CD4-positive, alpha-beta T cell treated with Interleukin-6 for 4 hours (primary cell): ENCODE results near the gene LRRN4CL.
"Not testable (repeated sequence)": the region's sequence is repeated elsewhere in the genome, so short reads cannot be mapped to it uniquely, and the experiment has no call there.

ENCODE experiments used
- DNase-seq: peaks from one replicate; pipeline ENCODE4 v3.0.0-alpha.2; 2020; ENCODE audit warnings: mixed read lengths

The LRRN4CL gene

DNA sequence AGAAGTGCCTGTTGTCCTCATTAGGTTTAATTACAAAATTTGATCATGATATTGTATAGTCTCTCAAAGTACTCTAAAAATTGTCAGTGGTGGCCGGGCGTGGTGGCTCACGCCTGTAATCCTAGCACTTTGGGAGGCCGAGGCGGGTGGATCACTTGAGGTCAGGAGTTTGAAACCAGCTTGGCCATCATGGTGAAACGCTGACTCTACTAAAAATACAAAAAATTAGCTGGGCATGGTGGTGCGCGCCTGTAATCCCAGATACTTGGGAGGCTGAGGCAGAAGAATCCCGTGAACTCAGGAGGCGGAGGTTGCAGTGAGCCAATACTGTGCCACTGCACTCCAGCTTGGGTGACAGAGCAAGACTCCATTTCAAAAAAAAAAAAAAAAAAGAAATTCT lies 13.9 kb downstream of the LRRN4CL start:
- DNase-seq = not testable (repeated sequence)

DNA sequence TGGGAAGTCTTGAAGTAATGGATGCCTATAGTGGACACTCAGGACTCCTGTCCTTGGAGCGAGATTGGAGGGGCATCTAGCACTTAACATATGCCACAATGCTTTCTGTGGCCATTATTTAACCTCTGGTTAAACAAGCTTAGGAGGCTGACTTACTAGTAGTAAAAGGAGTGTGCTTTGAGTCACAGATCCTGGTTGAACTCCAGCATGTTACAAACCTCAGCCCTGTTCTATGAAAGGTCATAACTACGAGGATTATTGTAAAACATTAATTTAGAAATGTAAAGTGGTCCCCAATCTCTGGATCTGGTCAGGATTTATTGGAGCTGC lies 16.2 kb downstream of the LRRN4CL start:
- DNase-seq = no peak

DNA sequence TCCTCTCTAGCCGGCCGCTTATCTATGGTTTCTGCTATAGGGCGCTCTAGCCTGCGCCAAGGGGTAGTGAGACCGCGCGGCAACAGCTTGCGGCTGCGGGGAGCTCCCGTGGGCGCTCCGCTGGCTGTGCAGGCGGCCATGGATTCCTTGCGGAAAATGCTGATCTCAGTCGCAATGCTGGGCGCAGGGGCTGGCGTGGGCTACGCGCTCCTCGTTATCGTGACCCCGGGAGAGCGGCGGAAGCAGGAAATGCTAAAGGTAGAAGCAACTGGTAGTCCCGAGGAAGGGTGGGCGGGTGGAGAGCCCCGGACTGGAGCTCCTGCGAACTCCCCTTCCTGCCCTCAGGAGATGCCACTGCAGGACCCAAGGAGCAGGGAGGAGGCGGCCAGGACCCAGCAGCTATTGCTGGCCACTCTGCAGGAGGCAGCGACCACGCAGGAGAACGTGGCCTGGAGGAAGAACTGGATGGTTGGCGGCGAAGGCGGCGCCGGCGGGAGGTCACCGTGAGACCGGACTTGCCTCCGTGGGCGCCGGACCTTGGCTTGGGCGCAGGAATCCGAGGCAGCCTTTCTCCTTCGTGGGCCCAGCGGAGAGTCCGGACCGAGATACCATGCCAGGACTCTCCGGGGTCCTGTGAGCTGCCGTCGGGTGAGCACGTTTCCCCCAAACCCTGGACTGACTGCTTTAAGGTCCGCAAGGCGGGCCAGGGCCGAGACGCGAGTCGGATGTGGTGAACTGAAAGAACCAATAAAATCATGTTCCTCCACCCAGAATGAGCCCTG lies 17.5 kb downstream of the LRRN4CL start, which contains the start of the genes LBHD1 and UQCC3:
LBHD1 (minus strand) TSS at position 660 of the 782 bp plus-strand sequence. CDS start 2,236 bp downstream, outside the sequence.
UQCC3 (plus strand) TSS at position 66 of the 782 bp plus-strand sequence; CDS start at position 139, 73 bp downstream.
- DNase-seq = peak; percentile 75

DNA sequence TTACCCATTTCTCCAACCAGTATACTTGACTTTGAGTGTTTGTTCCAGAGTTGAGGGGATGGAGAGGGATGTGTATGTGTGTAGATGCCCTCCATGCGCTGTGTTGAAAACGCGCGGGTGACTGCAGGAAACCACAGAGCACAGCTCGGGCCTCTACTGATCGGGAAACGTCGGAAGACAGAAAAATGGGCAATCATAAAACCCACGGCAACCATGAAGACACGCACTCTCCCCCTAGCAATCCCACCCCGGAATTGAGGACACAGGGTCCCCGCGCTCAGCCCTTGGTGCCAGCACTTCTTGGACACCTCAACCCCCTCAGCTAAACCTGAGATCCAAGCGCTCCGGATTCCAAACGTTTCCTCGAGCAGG lies 18.1 kb downstream of the LRRN4CL start:
- DNase-seq = no peak

DNA sequence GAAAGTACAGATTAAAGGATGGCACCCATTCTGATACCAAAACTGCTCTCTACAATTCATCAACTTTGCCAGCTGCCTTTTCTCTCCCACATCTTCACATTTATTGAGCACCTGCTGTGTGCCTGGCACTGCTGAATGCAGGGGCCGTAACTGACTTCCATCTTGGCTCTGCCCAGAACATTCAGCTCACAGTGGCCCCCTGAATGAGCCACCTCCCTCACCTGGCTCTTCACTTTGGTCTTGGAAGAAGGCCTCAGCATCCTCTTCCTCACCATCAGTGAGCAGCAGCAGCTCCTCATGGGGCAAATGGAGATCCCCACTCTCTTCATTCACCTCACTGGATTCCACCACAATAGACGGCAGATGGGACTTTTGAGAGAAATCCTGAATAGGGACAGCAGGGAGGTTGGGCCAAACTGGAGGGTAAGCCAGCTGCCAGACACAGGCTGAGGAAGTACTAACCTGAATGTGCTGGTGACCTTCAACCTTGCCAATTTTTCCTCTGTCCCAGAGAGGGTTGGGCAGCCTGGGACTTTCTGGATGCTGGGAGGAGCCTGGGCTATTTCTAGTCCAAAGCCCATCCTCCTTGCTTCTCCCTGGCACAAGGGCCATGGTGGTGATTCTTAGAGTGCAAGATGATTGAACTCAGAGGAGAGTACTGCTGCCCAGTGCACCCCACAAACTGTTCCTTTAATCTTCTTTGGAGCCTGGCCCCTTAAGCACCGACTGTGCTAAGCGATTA lies 19.7 kb downstream of the LRRN4CL start:
- DNase-seq = no peak

DNA sequence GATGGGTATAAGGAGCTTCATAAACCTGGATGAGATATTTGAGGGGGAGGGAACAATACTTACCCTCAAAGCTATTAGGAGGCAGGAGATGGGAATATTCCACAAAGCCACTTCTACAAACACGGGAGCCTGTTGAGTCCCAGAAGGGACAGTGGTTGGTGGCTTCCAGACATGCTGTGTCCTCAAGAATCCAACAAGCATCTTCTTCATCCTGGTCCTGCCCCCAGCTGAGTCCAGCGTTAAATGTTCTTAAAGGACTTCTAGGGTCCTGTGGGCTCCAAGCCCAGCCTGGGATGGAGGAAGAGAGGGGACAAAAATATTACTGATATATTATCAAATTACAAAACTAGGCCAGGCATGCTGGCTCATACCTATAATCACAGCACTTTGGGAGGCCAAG lies 21.9 kb downstream of the LRRN4CL start:
- no peak for DNase-seq

DNA sequence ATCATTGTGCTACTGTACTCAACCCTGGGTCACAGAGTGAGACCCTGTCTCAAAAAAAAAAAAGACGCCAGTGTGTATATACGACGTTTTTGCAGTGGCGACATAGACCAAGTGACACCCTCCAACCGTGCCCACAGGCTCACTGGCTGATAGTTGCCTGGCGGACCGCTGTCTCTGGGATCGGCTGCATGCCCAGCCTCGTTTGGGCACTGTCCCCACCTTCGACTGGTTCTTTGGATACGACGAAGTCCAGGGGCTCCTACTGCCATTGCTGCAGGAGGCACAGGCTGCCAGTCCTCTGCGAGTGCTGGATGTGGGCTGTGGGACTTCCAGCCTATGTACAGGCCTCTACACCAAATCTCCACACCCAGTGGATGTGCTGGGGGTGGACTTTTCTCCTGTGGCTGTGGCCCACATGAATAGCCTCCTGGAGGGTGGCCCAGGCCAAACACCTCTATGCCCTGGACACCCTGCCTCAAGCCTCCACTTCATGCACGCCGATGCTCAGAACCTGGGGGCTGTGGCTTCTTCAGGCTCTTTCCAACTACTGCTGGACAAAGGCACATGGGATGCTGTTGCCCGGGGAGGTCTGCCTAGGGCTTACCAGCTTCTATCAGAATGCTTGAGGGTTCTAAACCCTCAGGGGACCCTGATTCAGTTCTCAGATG lies 22.9 kb downstream of the LRRN4CL start:
- DNase-seq = no peak

DNA sequence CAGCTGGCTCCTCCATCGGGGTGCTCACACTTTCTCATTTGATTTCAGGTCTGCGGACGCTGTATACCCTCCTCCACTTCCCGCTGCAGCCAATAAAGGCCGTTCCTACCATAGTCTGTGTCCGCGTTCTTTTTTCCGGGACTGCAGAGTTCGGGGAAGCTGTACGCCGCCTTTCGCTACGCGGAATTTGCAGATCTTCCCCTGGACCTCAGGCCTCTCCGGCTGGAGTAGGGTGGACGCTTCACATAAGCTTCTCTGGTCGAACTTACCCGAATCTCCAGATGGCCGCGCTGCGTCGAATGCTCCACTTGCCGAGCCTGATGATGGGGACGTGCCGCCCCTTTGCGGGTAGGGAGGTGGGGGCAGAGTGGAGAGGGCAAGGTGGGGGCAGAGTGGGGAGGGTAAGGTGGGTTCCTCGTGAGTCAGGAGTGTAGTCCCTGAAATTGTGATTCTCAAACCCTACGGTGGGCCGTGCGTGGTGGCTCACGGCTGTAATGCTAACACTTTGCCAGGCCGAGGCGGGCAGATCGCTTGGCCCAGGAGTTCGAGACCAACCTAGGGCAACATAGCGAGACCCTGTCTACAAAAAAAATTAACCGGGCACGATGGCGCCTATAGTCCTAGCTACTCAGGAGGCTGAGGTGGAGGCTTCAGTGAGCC lies 23.6 kb downstream of the LRRN4CL start:
- peak; percentile 65 for DNase-seq

DNA sequence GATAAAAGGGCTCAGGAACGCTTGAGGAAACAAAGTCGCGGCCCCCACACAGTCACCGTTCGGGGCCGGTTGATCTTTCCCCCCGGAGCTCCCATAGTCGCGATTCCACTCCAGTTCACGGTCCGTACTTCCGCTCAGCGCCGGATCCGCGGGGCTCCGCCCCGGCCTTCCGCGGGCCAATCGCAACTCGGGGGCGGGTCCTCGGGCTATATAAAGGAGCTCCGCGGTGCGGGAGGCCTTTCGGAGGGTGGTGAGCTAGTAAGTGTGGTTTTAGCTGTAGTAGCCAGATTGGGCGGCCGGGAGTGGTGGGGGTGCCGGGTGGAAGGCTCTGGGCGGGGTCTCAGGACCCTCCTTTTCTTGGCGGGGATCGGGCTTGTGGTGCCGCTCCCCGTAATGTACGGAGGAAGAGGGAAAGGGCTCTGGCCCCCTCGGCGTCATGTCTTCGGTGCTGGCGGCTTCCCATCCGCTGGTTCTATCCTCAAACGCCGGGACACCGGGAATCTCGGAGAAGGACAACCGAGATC lies 24.2 kb downstream of the LRRN4CL start, which contains the start of the genes C11orf98 and CSKMT:
C11orf98 (minus strand) TSS at position 136 of the 524 bp plus-strand sequence; CDS start at position 95, 41 bp downstream.
CSKMT (plus strand) TSS at position 238 of the 524 bp plus-strand sequence. CDS start 568 bp downstream, outside the sequence.
- peak; percentile 95 for DNase-seq

DNA sequence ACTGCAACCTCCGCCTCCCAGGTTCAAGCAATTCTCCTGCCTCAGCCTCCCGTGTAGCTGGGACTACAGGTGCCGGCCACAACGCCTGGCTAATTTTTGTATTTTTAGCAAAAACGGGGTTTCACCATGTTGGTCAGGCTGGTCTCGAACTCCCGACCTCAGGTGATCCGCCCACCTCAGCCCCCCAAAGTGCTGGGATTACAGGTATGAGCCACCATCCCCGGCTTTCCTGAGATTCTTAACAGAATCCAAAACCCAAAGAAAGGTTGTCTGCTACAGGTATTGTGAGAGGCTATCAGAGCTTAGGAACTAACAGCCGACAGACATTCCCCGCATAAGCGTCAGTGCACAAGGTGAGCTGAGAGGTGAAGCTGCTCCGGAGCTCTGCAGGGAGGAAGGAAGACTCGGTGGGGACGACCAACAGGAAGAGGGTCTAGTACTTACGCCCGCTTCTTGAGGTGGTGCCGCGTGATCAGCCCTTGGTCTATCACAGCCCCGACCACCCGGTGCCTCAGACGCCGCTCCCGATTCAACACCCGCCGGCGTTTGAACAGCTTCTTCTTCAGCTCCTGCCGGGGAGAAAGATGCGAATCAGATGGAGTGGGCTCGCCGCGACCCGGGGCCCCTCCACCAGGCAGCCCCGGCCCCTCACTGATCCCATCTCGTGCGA lies 24.8 kb downstream of the LRRN4CL start:
- DNase-seq = peak; percentile 60

DNA sequence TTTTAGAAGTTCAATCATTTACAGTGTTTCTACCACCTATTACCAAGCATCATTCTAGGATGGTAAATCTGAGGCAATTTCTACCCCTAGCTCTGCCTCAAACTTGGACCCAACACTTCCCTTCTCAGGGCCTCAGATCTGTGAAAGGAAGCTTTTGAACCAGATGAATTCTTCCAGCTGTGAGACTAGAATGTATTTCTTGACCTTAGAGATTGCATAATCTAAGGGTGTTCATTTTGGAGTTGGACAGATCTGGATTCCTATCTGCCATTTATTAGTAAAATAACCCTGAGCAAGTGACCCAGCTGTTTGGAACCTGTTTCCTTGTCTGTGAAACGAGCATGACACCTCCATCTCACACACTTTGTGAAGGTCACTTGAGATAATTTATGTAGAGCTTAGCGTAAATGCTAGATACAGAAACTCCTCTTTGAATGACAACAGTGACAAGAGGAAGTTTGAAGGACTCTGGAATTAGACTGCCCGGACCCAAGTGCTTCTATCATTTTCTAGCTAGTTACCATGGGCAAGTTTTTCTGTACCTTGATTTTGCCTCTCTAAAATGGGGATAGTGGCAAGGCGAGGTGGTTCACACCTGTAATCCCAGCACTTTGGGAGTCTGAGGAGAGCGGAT lies 32.4 kb downstream of the LRRN4CL start:
- DNase-seq = no peak

DNA sequence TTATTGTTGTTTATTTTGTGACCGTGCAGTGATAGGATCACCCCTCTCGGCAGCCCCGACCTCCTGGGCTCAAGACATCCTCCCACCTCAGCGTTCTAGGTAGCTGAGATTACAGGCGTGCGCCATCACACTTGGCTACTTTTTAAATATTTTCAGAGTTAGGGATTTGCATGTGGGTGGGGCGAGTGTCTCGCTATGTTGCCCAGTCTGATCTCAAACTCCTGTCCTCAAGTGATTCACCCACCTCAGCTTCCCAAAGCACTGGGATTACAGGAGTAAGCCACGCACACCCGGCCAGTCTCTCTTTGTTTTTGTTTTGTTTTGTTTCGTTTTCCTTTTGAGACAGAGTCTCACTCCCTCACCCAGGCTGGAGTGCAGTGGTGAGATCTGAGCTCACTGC lies 35.0 kb downstream of the LRRN4CL start:
- DNase-seq = no peak

DNA sequence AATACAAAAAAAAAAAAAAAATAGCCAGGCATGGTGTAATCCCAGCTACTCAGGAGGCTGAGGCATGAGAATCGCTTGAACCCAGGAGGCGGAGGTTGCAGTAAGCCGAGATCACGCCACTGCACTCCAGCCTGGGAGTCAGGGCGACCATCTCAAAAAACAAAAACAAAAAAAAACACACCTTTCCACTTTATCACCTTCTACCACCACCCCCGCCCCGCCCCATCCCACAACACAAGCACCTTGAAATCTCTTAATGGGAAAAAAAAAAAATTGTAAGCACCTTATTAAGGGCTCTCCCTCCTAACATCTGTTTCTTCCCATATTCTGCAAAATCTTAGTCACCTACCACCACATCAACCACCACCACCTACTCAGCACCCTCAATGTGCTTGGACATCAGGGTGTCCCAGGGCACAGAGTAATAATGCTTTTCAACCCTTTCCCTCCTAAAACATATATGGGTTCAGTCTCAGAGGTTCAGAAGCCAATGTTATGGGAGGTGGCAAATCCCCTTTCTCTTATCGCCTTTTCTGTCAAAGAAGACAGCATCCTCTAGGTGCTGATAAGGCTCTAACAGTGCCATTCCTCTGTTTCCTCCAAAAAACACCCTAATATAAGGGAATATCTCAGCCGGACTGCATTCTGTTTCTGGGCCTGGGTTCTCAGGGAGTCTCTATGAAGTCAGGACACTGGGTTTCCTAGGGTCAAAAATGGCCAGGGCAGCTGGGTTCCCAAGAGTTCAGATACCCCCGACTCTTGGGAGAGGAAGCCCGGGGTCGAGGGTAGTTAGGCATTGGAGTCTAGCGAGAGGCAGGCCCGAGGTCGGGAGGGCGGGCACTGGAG lies 36.9 kb downstream of the LRRN4CL start:
- DNase-seq = peak; percentile 57

DNA sequence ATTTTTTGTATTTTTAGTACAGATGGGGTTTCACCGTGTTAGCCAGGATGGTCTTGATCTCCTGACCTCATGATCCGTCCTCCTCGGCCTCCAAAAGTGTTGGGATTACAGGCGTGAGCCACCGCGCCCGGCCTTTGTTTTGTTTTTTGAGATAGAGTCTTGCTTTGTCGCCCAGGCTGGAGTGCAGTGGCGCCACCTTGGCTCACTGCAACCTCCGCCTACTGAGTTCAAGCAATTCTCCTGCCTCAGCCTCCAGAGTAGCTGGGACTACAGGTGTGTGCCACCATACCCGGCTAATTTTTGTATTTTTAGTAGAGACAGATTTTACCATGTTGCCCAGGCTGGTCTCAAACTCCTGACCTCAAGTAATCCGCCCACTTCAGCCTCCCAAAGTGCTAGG lies 39.0 kb downstream of the LRRN4CL start:
- DNase-seq = not testable (repeated sequence)

DNA sequence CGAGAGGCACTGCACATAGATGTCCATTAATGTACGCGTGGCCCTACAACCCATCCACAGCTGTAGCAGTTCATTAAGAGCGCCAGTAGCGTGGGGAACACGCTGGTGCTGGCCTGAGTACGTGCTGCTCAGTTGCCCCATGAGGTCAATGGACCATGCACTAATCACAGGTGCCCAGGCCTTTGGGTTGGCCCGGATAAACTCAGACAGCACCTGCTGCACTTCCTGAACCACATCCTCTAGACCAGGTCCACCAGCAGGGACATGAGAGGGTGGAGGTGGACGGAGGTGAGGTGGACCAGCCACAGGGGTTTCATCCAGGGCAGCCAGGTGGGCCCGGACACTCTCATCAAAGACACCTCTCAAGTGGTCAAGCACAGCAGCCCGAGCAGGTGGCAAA lies 39.8 kb downstream of the LRRN4CL start:
- DNase-seq = no peak

DNA sequence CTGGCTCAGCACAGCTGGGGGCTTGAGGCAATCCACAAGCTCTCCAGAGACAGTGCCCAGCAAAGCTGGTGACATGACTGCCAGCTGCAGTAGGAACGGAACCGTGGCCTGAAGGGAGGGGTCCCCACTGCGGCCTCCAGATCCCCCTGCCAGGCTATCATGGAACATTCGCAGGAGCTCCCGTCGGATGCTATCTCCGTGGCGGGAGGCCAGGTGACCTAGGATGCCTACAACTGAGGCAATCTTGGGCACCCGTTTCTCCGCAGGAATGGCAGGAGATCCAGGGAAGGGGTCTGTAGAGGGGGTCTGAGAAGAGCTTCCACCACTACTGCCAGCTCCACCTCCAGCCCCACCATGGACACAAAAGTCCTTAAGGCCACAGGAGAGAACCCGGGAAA lies 40.4 kb downstream of the LRRN4CL start:
- no peak for DNase-seq

DNA sequence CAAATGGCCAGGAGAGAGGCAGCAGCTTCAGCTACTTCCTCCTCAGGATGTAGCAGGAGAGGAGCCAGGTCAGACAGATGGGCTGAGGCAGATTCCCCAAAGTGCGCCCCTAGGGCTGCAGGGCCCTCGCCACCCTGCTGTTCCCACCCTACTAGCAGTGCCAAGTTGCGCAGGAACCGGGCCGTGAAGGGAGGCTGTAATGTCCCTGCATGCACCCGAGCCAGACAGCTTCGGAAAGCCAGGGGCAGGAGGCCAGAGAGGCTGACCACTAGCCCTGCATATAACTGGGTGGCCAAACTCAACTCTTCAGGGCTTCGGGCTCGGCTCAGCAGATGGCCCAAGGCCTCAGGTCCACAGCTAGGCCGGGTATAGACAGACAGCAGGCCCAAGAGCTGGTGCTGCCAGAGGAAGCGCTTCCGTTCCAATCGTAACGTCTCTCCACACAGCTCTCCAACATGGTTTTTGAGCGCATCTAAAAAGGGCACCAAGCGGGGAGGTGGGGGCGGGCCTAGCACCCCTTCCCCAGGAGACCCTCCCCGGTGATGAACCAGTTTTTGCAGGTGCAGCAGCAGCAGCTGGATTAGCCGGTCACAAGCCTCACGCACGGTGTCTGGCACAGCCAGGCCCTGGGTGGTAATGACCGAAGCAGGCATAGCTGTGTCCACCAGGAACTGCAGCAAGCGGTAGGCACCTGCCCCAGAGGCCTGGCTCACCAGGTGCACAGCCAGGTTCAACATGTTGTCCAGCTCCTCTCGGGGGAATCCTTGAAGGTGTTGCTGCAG lies 41.0 kb downstream of the LRRN4CL start:
- no peak for DNase-seq

DNA sequence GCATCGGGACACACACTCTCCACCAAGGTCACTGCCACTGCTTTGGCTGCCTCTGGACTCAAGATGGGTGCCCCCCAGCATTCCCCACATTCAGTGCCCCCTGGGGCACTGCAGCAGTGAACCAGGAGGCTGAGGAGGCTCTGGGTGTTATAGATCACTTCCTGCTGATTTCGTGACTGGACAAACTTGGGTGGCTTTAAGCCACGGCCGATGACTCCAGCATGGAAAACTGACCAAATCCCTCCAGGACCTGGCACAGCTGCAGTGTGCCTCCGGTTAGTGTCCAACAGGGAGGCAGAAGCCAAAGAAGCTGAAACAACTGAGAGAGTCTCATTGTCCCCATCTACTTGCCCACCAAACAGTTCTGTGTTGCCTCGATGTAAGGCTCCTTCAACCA lies 41.7 kb downstream of the LRRN4CL start:
- no peak for DNase-seq

DNA sequence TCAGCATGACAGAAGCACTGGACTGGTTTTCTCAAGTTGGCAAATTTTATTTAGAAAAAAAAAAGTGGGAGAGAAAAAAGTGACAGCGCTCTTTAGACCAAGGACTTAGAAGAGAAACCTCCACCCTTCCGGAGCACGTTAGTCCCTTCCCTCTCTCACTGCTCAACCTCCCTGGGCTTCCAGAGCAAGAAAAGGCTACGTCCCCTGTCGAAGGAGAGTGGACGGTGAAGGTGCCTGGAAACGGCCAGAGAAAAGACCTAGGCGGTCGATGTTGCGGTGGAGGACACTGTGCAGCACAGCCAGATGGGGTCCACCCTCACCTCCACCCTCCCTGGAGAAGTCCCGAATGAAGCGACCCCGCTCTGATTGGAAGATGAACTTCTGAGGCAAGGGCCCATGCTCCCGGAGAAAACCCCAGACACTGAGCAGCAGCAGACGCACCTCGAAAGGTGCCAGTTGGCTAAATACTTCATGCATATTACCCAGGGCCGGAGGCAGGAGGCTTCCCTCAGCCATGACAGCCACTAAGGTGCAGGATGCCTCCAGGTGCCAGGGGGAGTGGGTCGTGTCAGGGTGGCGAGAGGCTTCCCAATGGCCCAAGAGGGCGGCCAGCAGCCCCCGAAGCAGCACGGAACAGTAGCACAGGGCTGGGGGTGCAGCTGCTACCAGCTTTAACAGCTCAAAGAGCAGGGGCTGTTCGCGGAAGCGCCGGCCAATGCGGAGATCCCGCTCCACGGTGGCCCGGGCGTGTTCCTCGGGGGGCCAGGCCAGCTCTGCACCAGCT lies 42.3 kb downstream of the LRRN4CL start:
- DNase-seq = no peak
